ENCODE measurements around the gene ASXL1. TPM values are rescaled to one million over a fixed set of nuclear protein-coding genes. Genes with fewer than 3 reads are reported as not detected.

ASXL1 gene
- polyA plus RNA-seq, 1 donor (not counting 4 experiments of a cell fraction or from before 2014, with no cell fraction given), result 20.0 TPM

GRCh38 chr20:32352121-32352720 lies 5.9 kb upstream of the ASXL1 start:
- FAIRE-seq, result no peak
- no peak for TF ChIP-seq EZH2 (IDR thresholded peaks at IDR 0.05; ENCODE audit: low read length)
- TF ChIP-seq, protein P1, sequence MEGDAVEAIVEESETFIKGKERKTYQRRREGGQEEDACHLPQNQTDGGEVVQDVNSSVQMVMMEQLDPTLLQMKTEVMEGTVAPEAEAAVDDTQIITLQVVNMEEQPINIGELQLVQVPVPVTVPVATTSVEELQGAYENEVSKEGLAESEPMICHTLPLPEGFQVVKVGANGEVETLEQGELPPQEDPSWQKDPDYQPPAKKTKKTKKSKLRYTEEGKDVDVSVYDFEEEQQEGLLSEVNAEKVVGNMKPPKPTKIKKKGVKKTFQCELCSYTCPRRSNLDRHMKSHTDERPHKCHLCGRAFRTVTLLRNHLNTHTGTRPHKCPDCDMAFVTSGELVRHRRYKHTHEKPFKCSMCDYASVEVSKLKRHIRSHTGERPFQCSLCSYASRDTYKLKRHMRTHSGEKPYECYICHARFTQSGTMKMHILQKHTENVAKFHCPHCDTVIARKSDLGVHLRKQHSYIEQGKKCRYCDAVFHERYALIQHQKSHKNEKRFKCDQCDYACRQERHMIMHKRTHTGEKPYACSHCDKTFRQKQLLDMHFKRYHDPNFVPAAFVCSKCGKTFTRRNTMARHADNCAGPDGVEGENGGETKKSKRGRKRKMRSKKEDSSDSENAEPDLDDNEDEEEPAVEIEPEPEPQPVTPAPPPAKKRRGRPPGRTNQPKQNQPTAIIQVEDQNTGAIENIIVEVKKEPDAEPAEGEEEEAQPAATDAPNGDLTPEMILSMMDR (optimal IDR thresholded peaks at IDR 0.05 in 1 of 3, IDR thresholded peaks at IDR 0.05 in 1 of 3, conservative IDR thresholded peaks at IDR 0.05 in 1 of 3; ENCODE audit: extremely low read depth in 1 of 3, insufficient read depth in 2 of 3, low read length in 3 of 3), result no peak
- Histone ChIP-seq H3K4me3 (ENCODE audit: control insufficient read depth in 2 of 3, extremely low read depth in 1 of 3, insufficient read depth in 2 of 3, low read depth in 1 of 3, low read length in 3 of 3) (no peak overlapping the region), H3K9me3 (ENCODE audit: control insufficient read depth, low read depth, low read length) (no peaks in the 10 kb centered on the region), H3K27ac (ENCODE audit: control insufficient read depth, insufficient read depth, low read length) (no peak overlapping the region), H3K36me3 (ENCODE audit: control insufficient read depth in 2 of 2, extremely low read depth in 1 of 2, insufficient read depth in 2 of 2, low read length in 2 of 2) (no peaks in the 10 kb centered on the region), H3K27me3 (ENCODE audit: control insufficient read depth, extremely low read depth, insufficient read depth, low read length) (no peaks in the 10 kb centered on the region), H3K9me1 (ENCODE audit: control insufficient read depth, extremely low read depth, insufficient read depth, low read length) (no peaks in the 10 kb centered on the region), H3K79me2 (ENCODE audit: control insufficient read depth, insufficient read depth, low read length) (no peaks in the 10 kb centered on the region), H3K9ac (ENCODE audit: control insufficient read depth, extremely low read depth, insufficient read depth, low read length) (no peak overlapping the region), H3K4me1 (ENCODE audit: control insufficient read depth, extremely low read depth, insufficient read depth, low read length) (peaks cover 26% of the 10 kb centered on the region), H2AFZ (ENCODE audit: control insufficient read depth, low read length) (no peak overlapping the region), H4K20me1 (ENCODE audit: control insufficient read depth, extremely low read depth, insufficient read depth, low read length) (no peaks in the 10 kb centered on the region), H3K4me2 (ENCODE audit: control insufficient read depth, extremely low read depth, insufficient read depth, low read depth, low read length) (no peak overlapping the region)
- DNase-seq (ENCODE audit: low read depth, low spot score), result no peak
- dilution Hi-C loops (cut with MboI; ENCODE audit: extremely low pct_ligation_motif_present, low sequenced_read_pairs), result no loop called here

- Histone ChIP-seq H3K4me3 (ENCODE audit: control insufficient read depth in 2 of 3, extremely low read depth in 1 of 3, insufficient read depth in 2 of 3, low read depth in 1 of 3, low read length in 3 of 3) (no peak overlapping the region), H3K79me2 (ENCODE audit: control insufficient read depth, insufficient read depth, low read length) (peaks cover 1% of the 10 kb centered on the region), H3K9ac (ENCODE audit: control insufficient read depth, extremely low read depth, insufficient read depth, low read length) (no peak overlapping the region), H3K9me1 (ENCODE audit: control insufficient read depth, extremely low read depth, insufficient read depth, low read length) (no peaks in the 10 kb centered on the region), H3K27ac (ENCODE audit: control insufficient read depth, insufficient read depth, low read length) (no peak overlapping the region), H3K27me3 (ENCODE audit: control insufficient read depth, extremely low read depth, insufficient read depth, low read length) (no peaks in the 10 kb centered on the region), H4K20me1 (ENCODE audit: control insufficient read depth, extremely low read depth, insufficient read depth, low read length) (no peaks in the 10 kb centered on the region), H3K4me1 (ENCODE audit: control insufficient read depth, extremely low read depth, insufficient read depth, low read length) (peaks cover 29% of the 10 kb centered on the region), H2AFZ (ENCODE audit: control insufficient read depth, low read length) (no peak overlapping the region), H3K36me3 (ENCODE audit: control insufficient read depth in 2 of 2, extremely low read depth in 1 of 2, insufficient read depth in 2 of 2, low read length in 2 of 2) (no peaks in the 10 kb centered on the region), H3K9me3 (ENCODE audit: control insufficient read depth, low read depth, low read length) (no peaks in the 10 kb centered on the region), H3K4me2 (ENCODE audit: control insufficient read depth, extremely low read depth, insufficient read depth, low read depth, low read length) (no peak overlapping the region)
- dilution Hi-C loops (cut with MboI; ENCODE audit: extremely low pct_ligation_motif_present, low sequenced_read_pairs), result no loop called here
- TF ChIP-seq, protein P1 (optimal IDR thresholded peaks at IDR 0.05 in 1 of 3, IDR thresholded peaks at IDR 0.05 in 1 of 3, conservative IDR thresholded peaks at IDR 0.05 in 1 of 3; ENCODE audit: extremely low read depth in 1 of 3, insufficient read depth in 2 of 3, low read length in 3 of 3), result no peak
- TF ChIP-seq EZH2 (IDR thresholded peaks at IDR 0.05; ENCODE audit: low read length), result no peak
- DNase-seq (ENCODE audit: low read depth, low spot score), result no peak
- FAIRE-seq, result no peak
Measured at GRCh38 chr20:32353848-32354496, 4.2 kb upstream of the ASXL1 start.

Data from keratinocyte (primary cell).